H1 (cell line): ENCODE results near the gene PLK1.

Source experiments
- CHD2 ChIP-seq: IDR thresholded peaks from 2 replicates; pipeline ENCODE4 v1.6.1; 2012; ENCODE audit warnings: low read length, improper control_type of control experiment
- EGR1 ChIP-seq: IDR thresholded peaks from 2 replicates; pipeline ENCODE4 v1.6.1; 2011; ENCODE audit warnings: low read depth, low read length, borderline replicate concordance
- EP300 ChIP-seq, 2 experiments: IDR thresholded peaks; 1 replicate in 1 of 2; 2 replicates in 1 of 2; pipeline ENCODE4 v1.6.1; 2011 to 2012; ENCODE audit warnings: low read depth in 2 of 2, low read length in 2 of 2, mild to moderate bottlenecking in 2 of 2, borderline replicate concordance in 1 of 2, inconsistent platforms in 1 of 2, moderate library complexity in 1 of 2
- NRF1 ChIP-seq: IDR thresholded peaks from 2 replicates; pipeline ENCODE4 v1.6.1; 2011; ENCODE audit warnings: mild to moderate bottlenecking, low read depth, low read length, improper control_type of control experiment
- POLR2A ChIP-seq, 2 experiments: IDR thresholded peaks; 1 replicate in 1 of 2; 2 replicates in 1 of 2; pipeline ENCODE4 v1.6.1; 2011; ENCODE audit warnings: low read depth in 2 of 2, low read length in 2 of 2, mild to moderate bottlenecking in 2 of 2; ENCODE audit errors: control extremely low read depth in 1 of 2
- POLR2AphosphoS5 ChIP-seq: IDR thresholded peaks from 2 replicates; pipeline ENCODE4 v1.6.1; 2011; ENCODE audit warnings: low read depth, low read length
- RAD21 ChIP-seq, 2 experiments: IDR thresholded peaks in 1 of 2; conservative IDR thresholded peaks in 1 of 2; 2 replicates each; pipeline ENCODE4 v1.6.1; 2011; ENCODE audit warnings: low read depth in 2 of 2, low read length in 2 of 2, improper control_type of control experiment in 1 of 2, inconsistent platforms in 1 of 2, mild to moderate bottlenecking in 1 of 2, moderate library complexity in 1 of 2
- RFX5 ChIP-seq: IDR thresholded peaks from 2 replicates; pipeline ENCODE4 v1.6.1; 2011; ENCODE audit warnings: low read depth, low read length, improper control_type of control experiment, borderline replicate concordance
- SIN3A ChIP-seq, 2 experiments: IDR thresholded peaks in 1 of 2; conservative IDR thresholded peaks in 1 of 2; 2 replicates each; pipeline ENCODE4 v1.6.1; 2011 to 2012; ENCODE audit warnings: low read length in 2 of 2, improper control_type of control experiment in 1 of 2, low read depth in 1 of 2, mild to moderate bottlenecking in 1 of 2
- SP1 ChIP-seq: IDR thresholded peaks from 2 replicates; pipeline ENCODE4 v1.6.1; 2011; ENCODE audit warnings: low read depth, low read length
- TAF1 ChIP-seq: IDR thresholded peaks from 2 replicates; pipeline ENCODE4 v1.6.1; 2011; ENCODE audit warnings: mild to moderate bottlenecking, low read depth, low read length
- TAF7 ChIP-seq: optimal IDR thresholded peaks from 2 replicates; pipeline ENCODE3; 2011; ENCODE audit warnings: low read depth, mild to moderate bottlenecking, inconsistent platforms, low read length, moderate library complexity, borderline replicate concordance
- TF ChIP-seq, protein P1 (sequence below), 3 experiments: IDR thresholded peaks; 1 replicate in 2 of 3; 2 replicates in 1 of 3; pipeline versions ENCODE4 v1.5.1 to v1.6.1; 2011; ENCODE audit warnings: low read length in 3 of 3, mild to moderate bottlenecking in 3 of 3, inconsistent platforms in 2 of 3, low read depth in 1 of 3, moderate library complexity in 1 of 3; ENCODE audit not compliant: insufficient read depth in 1 of 3; ENCODE audit errors: control extremely low read depth in 1 of 3
- TF ChIP-seq, protein P2 (sequence below): IDR thresholded peaks from 2 replicates; pipeline ENCODE4 v1.6.1; 2011; ENCODE audit warnings: low read length, improper control_type of control experiment

- TF ChIP-seq, protein P1, sequence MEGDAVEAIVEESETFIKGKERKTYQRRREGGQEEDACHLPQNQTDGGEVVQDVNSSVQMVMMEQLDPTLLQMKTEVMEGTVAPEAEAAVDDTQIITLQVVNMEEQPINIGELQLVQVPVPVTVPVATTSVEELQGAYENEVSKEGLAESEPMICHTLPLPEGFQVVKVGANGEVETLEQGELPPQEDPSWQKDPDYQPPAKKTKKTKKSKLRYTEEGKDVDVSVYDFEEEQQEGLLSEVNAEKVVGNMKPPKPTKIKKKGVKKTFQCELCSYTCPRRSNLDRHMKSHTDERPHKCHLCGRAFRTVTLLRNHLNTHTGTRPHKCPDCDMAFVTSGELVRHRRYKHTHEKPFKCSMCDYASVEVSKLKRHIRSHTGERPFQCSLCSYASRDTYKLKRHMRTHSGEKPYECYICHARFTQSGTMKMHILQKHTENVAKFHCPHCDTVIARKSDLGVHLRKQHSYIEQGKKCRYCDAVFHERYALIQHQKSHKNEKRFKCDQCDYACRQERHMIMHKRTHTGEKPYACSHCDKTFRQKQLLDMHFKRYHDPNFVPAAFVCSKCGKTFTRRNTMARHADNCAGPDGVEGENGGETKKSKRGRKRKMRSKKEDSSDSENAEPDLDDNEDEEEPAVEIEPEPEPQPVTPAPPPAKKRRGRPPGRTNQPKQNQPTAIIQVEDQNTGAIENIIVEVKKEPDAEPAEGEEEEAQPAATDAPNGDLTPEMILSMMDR (IDR thresholded peaks at IDR 0.05; ENCODE audit: control extremely low read depth in 1 of 3, insufficient read depth in 1 of 3, low read depth in 1 of 3, low read length in 3 of 3), result no peak
- TF ChIP-seq EGR1 (no peak), SIN3A (conservative IDR thresholded peaks at IDR 0.05 in 1 of 2, IDR thresholded peaks at IDR 0.05 in 1 of 2; ENCODE audit: low read depth in 1 of 2, low read length in 2 of 2) (no peak), RAD21 (IDR thresholded peaks at IDR 0.05 in 1 of 2, conservative IDR thresholded peaks at IDR 0.05 in 1 of 2; ENCODE audit: low read depth in 2 of 2, low read length in 2 of 2) (no peak), POLR2AphosphoS5 (no peak), EP300 (IDR thresholded peaks at IDR 0.05; ENCODE audit: borderline replicate concordance in 1 of 2, low read depth in 2 of 2, low read length in 2 of 2) (no peak), SP1 (no peak), POLR2A (IDR thresholded peaks at IDR 0.05; ENCODE audit: control extremely low read depth in 1 of 2, low read depth in 2 of 2, low read length in 2 of 2) (no peak), CHD2 (no peak), RFX5 (no peak), NRF1 (no peak), TAF1 (no peak), TAF7 (no peak)
- TF ChIP-seq, protein P2, sequence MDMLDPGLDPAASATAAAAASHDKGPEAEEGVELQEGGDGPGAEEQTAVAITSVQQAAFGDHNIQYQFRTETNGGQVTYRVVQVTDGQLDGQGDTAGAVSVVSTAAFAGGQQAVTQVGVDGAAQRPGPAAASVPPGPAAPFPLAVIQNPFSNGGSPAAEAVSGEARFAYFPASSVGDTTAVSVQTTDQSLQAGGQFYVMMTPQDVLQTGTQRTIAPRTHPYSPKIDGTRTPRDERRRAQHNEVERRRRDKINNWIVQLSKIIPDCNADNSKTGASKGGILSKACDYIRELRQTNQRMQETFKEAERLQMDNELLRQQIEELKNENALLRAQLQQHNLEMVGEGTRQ, result no peak
These were observed 37.8 kb downstream of the PLK1 start for GRCh38 chr16:23716484-23716883.
